DOHH2 (cell line): Measurements from ENCODE around the gene ADSL.

Source experiments
- CTCF ChIP-seq: fragments of 200-600 bp; sonication (generic); IDR thresholded peaks from one replicate; pipeline ENCODE4 v1.5.1; 2014; ENCODE audit warnings: antibody characterized with exemption, mild to moderate bottlenecking, low read depth, low read length; ENCODE audit not compliant: poor library complexity, severe bottlenecking
- EZH2phosphoT487 ChIP-seq: fragments of 200-600 bp; sonication (generic); IDR thresholded peaks from 2 replicates; pipeline ENCODE4 v1.6.1; 2017; ENCODE audit warnings: borderline replicate concordance, mild to moderate bottlenecking, antibody characterized with exemption, low read length, moderate library complexity, mixed read lengths

DNA sequence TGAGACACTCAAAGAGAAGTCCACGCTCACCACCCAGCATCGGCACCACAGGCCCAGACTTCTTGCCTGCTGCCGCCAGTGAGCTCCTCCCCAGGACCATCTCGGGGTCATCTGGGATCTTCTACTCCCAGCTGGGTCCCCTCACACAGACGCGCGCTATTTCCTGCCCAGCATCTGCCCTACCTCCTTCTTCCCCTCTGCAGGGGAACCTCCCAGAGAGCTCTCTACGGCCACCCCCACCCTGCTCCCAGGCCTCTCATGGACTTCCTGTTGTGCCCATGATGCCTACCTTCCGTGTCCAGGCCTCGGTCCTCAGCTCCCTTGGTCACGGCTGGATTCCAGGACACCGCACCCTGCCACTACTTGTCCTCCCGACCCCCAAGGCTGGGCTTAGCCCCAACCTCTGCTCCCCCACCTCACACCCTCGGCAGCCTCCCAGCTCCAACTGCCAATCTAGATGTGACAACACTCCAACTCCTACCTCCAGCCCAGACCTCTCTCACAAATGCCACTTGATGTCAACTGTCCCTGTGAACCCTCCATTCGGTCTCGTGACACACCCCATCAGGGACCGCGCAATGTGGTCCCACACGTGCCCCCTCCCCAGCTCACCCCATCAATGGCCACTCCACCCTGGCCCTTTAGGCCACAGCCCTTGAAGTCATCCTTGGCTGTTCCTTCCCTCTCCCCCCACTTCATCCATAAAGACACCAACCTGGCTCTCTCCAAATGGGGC is 69.4 kb downstream of the ADSL start:
- no peak for TF ChIP-seq CTCF
- TF ChIP-seq EZH2phosphoT487 = no peak
